Fibroblast of lung (primary cell): ENCODE results near the gene GHRHR.

Source experiments
- CTCF ChIP-seq, 2 donors: IDR thresholded peaks in 1 of 2; conservative IDR thresholded peaks in 1 of 2; 1 replicate in 1 of 2; 2 replicates in 1 of 2; pipeline ENCODE4 v1.5.1; 2011 to 2012; ENCODE audit warnings: low read length in 2 of 2, control low read depth in 1 of 2, inconsistent platforms in 1 of 2, low read depth in 1 of 2, mild to moderate bottlenecking in 1 of 2
- EZH2 ChIP-seq: IDR thresholded peaks from 2 replicates; pipeline ENCODE4 v1.5.1; 2012; ENCODE audit warnings: low read length, control low read depth, mild to moderate bottlenecking; ENCODE audit errors: missing control alignments

GRCh38 chr7:30917216-30917893 is 46.4 kb upstream of the GHRHR start:
- no peak for TF ChIP-seq CTCF (conservative IDR thresholded peaks at IDR 0.05 in 1 of 2, IDR thresholded peaks at IDR 0.05 in 1 of 2; ENCODE audit: low read depth in 1 of 2, low read length in 2 of 2)
- no peak for TF ChIP-seq EZH2
